Ramos (cell line): Measurements from ENCODE around the gene OCA2.

Source experiments
- in situ Hi-C: fragments of 300-500 bp; cut with MboI; formaldehyde crosslinking; loops from one replicate; pipeline ENCODE4 v1.14.3; 2022; ENCODE audit warnings: low sequenced_read_pairs; ENCODE audit not compliant: unreplicated experiment

The OCA2 gene

GRCh38 chr15:28082891-28083684 lies 16.0 kb downstream of the OCA2 start:
- in situ Hi-C loops: no loop called here

DNA sequence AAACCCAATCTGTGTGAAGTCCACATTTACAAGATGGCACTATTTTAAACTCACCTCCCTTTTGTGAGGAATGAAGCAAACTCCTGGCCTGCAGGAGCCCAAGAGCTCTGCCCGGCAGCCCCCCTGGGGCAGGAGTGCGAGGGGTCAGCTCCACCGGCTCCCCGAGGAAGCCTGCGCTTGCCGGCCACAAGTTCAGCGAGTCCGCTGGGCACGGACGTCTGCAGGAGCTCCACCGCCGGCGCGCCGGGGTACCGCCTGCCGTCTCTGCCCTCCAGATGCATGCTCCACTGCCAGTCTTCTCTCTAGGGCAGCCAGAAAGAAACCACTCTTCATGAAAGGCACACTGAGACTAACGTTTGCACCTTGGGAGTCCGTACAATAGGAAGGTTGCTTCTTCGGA lies 17.5 kb downstream of the OCA2 start:
- in situ Hi-C loops: no loop called here

- in situ Hi-C loops: no loop called here
These were observed 18.7 kb downstream of the OCA2 start for GRCh38 chr15:28080386-28080785.

DNA sequence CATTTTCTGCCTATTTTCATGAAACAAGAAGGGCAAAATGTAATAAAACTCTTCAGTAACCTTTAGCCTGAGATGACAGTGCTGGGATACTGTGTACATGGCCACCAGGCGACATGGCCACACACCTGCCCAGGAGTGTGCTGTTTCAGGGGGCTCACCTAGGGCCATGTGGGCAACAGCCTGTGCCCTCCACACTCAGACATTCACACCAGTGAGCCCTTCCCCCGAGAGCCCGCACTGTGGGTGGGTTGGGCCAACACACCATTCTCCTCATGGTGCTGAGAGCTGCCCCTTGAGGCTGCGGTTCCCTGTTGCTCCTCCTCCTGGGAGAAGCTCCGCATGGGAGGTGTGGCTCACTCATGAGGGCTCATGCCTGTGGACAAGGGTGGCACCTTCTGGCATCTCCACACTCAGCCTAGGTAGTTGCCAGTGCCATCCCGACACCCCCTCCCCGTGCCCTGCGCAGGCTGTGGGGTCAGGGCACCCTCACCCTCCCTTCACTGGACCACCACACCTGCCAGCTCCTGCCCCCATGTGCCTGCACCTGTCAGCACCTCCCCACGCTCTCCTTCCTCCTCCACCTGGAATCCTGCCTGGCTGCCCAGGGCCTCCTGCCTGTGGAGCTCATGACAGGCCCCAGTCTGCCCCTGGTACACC lies 19.7 kb downstream of the OCA2 start:
- in situ Hi-C loops: no loop called here

DNA sequence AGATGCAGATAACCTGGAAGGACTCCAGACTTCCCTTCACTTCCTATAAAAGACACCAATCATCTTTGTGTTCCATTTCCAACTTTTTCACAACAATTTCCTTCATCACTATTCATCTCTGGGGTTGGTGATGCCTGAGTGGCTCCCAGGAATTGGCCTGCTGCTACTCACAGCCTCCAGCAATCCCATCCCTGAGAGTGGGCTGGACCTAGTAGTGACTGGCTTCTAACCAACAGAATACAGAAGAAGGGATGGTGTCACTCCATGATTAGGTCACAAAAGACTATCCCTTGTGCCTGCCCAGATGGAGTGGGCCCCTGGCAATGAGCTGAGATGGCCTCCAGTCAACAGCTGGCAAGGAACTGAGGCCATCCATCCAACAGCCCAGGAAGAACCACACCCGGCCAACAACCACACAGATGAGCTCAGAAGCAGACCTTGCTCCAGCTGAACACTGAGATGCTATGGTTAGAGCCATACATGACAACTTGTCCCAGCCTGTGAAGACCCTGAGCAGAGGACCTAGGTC lies 20.9 kb downstream of the OCA2 start:
- in situ Hi-C loops: no loop called here

GRCh38 chr15:28075573-28075972 lies 23.5 kb downstream of the OCA2 start:
- in situ Hi-C loops: no loop called here

GRCh38 chr15:28068930-28069329 lies 30.2 kb downstream of the OCA2 start:
- in situ Hi-C loops: no loop called here

DNA sequence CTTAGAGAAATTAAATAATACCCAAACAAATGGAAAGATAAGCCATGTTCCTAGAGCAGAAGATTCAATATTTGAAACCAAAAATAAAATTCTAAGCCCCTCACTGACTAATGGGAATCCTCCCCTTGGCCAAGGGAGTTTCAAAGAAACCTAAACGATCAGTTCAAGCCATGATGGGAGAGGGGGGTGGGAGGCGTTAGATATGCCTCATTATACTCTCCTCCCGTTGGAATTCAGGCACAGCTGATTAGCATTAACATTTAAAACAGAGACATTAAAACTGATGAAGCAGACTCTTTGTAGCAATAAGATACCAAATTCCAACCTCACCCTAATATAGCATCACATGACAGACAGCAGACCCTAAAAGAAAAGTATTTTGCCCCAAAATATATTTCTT lies 32.9 kb downstream of the OCA2 start:
- in situ Hi-C loops: no loop called here

DNA sequence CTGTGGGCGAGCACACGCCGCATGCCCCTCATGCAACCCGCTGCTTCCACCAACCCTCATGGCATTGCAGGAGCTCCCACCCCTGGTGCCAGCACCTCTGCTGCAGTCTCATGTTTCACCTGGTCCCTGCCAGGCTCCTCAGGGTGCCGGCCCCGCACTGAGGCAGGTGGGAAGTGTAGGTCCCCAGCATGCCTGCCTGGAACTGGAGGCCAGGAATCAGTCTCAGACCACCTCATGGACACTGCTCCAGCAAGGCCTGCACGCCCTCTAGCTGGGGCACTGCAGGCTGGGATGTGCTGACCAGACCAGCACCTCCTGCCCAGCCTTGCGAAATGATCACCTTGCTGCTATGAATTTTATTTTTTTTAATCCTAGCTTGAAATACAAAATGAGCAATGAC lies 39.1 kb downstream of the OCA2 start:
- in situ Hi-C loops: no loop called here

GRCh38 chr15:28058082-28058481 lies 41.0 kb downstream of the OCA2 start:
- in situ Hi-C loops: no loop called here

DNA sequence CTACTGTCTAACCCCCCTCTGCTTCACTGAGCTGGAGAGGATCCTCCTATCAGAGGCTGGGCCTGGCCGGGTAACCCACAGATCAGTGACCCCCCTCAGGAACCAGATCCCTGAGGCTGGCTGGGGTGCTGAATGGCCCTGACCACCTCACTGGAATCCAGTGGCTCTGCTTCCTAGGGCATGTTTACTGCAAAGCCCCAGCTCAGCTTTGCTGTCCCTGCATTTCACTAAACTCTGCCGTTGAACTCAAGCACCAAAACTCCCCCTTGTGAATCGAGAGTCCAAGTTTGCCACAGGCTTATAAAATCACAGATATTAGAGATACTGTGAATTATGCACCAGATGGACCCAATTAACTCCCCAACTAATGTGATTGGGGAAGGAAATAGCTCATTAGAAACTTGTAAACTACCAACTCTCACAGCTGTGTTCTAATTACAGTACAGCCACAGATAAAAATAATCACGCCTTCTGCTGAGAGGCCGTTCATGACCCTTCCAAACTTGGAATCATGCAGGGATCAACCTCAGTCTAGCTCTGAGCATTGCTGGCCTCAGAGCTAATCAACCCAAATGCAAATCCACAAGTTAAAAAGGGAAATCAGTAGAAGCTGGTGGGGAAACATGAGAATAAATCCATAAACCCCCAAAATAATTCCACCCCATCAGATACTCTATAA lies 47.0 kb downstream of the OCA2 start:
- in situ Hi-C loops: no loop called here

- in situ Hi-C loops: no loop called here
These were observed 49.5 kb downstream of the OCA2 start for GRCh38 chr15:28049581-28049980.

DNA sequence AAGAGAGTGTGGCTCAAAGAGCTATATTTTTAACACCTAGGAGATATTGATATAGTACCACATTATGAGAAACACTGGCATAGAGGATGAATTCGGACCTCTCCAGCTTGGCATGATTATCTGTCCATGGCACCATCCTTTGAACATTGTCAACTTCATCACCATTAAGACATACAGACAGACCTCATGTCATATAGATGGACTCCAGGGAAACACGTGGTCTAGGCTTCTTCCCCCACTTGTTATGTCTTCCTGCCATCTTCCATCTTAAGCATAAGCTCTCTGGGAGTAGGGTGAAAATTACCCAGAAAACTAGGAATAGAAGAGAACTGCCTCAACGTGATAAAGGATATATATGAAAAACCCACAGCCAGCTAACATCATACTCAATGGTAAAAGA lies 51.8 kb downstream of the OCA2 start:
- in situ Hi-C loops: no loop called here

- in situ Hi-C loops: no loop called here
These were observed 54.9 kb downstream of the OCA2 start for GRCh38 chr15:28044121-28044672.

DNA sequence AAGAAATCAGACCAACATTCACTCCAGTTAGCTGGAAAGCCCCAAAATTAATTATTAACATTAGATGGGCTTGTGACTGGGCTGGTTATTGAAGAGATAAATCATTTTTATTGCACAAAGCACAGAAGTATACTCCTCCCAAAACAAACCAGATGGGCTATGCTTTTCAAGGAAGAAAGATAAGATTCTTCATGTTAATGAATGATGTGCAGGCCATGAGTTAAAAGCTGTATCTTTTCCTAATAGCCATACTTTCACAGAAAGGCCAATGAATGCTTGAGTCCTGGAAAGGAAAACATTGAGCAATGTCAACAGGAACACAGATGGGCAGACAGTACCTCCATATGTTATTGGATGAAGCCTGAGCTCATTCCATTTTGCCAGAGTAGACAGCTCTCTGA lies 55.4 kb downstream of the OCA2 start:
- in situ Hi-C loops: no loop called here

DNA sequence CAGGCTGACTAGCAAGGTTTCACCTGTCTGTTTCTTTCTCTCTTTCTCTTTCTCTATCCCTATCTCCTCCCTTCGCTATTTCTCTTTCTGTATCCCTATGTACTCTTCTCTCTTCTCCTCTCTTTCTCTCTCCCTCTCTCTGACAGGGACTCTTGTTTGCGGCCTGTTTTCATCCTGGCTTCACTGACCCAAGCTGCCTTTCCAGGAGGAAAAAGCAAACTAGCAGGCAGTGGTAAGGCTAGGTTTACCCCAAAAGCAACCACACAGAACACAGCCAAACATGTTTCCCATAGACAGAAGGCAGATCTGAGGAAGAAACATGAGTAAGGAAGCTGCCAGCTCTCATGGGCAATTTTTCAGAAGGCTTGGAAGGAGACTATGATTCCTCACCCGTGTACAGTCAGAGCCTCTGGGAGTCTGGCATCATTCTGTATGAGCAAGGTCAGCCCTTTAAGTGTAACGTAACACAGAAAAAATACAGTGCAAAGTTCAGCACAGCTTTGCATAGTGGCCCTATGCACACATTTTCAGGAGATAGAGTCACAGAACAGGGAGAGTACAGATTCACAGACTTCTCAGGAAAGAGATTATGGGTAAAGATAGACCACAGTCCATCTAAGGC lies 61.0 kb downstream of the OCA2 start:
- in situ Hi-C loops: no loop called here

DNA sequence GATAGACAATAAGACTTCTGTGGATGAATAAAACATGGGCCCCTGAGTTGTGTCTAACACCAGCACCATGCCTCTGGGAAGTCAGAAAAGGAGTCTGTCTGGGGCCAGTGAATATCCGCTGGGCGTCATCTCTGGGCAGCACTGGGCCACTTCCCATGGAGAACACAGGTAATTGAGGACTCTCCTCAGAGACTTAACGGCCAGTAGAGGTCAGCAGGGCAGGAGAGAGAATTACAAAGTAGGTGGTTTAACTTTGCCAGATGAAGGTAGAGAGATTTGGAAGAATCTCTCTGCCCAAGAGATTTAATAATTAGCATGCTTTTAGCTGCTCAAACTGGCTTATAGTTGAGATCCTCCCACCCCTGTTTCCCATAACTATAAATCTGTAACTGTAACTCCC lies 65.7 kb downstream of the OCA2 start:
- in situ Hi-C loops: no loop called here

DNA sequence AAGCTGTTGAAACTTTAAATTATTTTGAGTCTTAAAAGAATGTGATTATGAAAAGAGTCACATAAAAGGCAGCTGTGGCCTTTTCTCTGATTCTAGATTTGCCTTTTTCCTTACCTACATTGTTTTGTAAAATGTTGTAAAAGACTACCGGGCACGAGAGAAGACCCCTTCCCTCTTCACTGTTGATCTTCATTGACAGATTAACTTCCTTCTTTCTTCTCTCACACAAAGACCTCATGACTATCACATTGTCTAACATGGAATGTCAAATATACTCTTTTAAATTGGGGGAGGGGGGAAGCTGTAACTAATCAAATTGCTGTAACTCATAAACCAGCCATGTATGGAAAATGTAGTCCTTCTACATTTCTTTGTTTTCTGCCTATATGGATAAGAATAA lies 68.3 kb downstream of the OCA2 start:
- in situ Hi-C loops: no loop called here

- in situ Hi-C loops: no loop called here
These were observed 71.4 kb downstream of the OCA2 start for GRCh38 chr15:28027714-28028076.
